Naive B cell (primary cell): ENCODE results near the gene UQCRQ. TPM values are rescaled to one million over a fixed set of nuclear protein-coding genes. Genes with fewer than 3 reads are reported as not detected.

Source experiments
- ATAC-seq, 2 donors: fragments of 150-1000 bp; cut with Tn5 transposase; 2 replicates each; pipeline ENCODE4 v1.10.0; 2021; ENCODE audit warnings: low read depth in 2 of 2, mild to moderate bottlenecking in 2 of 2, moderate library complexity in 2 of 2
- DNase-seq: peaks from one replicate; pipeline ENCODE4 v3.0.0; 2022
- H3K27ac Mint-ChIP-seq, 6 donors: one replicate each; pipeline ENCODE4 v1.8.0; 2020 to 2022; ENCODE audit warnings: mild to moderate bottlenecking in 6 of 6, mixed read lengths in 6 of 6, moderate library complexity in 5 of 6, inconsistent platforms in 2 of 6
- H3K27me3 Mint-ChIP-seq, 3 donors: one replicate each; pipeline ENCODE4 v1.8.0; 2021 to 2022; ENCODE audit warnings: mixed read lengths in 3 of 3, mild to moderate bottlenecking in 1 of 3
- H3K36me3 Mint-ChIP-seq, 2 donors: one replicate each; pipeline ENCODE4 v1.8.0; 2020 to 2022; ENCODE audit warnings: mixed read lengths in 2 of 2, inconsistent platforms in 1 of 2, mild to moderate bottlenecking in 1 of 2
- H3K4me1 Mint-ChIP-seq, 3 donors: one replicate each; pipeline ENCODE4 v1.8.0; 2020 to 2022; ENCODE audit warnings: mixed read lengths in 3 of 3, inconsistent platforms in 1 of 3, mild to moderate bottlenecking in 1 of 3, moderate library complexity in 1 of 3
- H3K4me3 Mint-ChIP-seq, 8 donors: one replicate each; pipeline ENCODE4 v1.8.0; 2020 to 2022; ENCODE audit warnings: mild to moderate bottlenecking in 8 of 8, mixed read lengths in 8 of 8, moderate library complexity in 8 of 8, inconsistent platforms in 2 of 8
- H3K9me3 Mint-ChIP-seq, 7 donors: one replicate each; pipeline ENCODE4 v1.8.0; 2020 to 2022; ENCODE audit warnings: mixed read lengths in 7 of 7, mild to moderate bottlenecking in 5 of 7, inconsistent platforms in 2 of 7, moderate library complexity in 1 of 7
- polyA plus RNA-seq, 6 donors: library from polyadenylated mRNA; unstranded; fragments of 300-500 nt; fragmentation: Illumina TruSeq; gene quantifications; one replicate each; pipeline ENCODE4 v1.2.3, GENCODE V29; 2021; ENCODE audit warnings: low read depth in 6 of 6

UQCRQ gene
- polyA plus RNA-seq: 100 to 1,000 TPM; 413 to 500 (median 433) TPM

DNA sequence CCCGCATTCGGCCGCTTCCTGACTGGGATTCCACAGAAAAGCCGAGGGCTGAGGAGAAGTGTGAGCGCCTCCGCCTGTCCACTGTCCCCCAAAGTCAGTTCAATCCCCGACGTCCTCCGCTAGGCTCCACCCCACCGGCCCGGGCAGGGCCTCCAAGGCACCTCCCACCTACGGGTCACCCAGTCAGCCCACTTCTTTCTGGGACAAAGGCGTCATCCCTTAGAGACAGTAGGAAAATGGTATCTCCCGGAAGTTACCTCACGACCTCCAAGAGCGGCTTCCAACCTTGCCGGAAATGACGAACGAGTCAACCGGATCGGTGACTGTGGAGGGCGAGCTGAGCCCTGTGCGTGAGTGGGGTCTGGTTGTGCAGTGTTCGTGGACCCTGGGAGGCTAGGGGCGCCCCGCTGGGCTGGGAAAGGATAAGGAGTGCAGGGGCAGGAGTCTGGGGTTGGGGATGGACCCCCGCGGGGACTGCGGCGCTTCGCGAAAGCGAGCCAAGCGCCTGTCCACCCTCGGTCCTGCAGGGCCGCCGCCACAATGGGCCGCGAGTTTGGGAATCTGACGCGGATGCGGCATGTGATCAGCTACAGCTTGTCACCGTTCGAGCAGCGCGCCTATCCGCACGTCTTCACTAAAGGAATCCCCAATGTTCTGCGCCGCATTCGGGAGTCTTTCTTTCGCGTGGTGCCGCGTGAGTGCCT, at the start of gene UQCRQ, which contains the start of gene GDF9:
UQCRQ (plus strand) TSS at position 301 of the 704 bp plus-strand sequence; CDS start at position 541, 240 bp downstream.
GDF9 (minus strand) TSS at position 128 of the 704 bp plus-strand sequence. CDS start 1,936 bp downstream, outside the sequence.
- Mint-ChIP-seq H3K27me3 (no peaks in the 10 kb centered on the region), H3K4me3 (peak within 1 kb of the TSS; percentile 96 to 100 (median 99)), H3K4me1 (peaks cover 22 to 32% (median 25%) of the 10 kb centered on the region in 3 donors), H3K36me3 (no peaks in the 10 kb centered on the region), H3K27ac (peak within 1 kb of the TSS; percentile 97 to 100 (median 100)), H3K9me3 (no peaks in the 10 kb centered on the region)
- ATAC-seq (peak; percentile 95 to 97), DNase-seq (peak; percentile 94)

DNA sequence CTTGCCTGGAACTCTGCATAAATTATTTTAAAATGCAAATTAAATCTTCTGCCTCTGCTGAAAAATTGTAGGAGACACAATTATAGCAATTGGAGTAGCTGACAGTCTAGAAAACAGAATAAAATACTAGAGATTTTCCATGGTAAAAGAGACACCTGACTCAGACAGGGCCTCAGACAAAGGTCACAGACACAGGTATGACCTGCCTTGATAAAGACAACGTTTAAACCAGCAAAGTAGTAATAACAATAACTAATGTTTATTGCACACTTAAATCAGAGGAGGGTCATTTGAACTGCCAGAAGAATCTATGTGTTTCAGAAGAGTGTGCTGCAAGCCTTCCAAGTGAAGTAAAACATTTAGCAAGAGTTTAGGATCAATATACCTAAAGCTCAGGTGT, 49.4 kb upstream of the UQCRQ start:
- Mint-ChIP-seq H3K27me3 (peaks cover 25 to 48% (median 31%) of the 10 kb centered on the region in 3 donors), H3K4me1 (peaks cover 8 to 29% (median 25%) of the 10 kb centered on the region in 3 donors), H3K9me3 (no peaks in the 10 kb centered on the region), H3K36me3 (peaks cover 0 to 4% of the 10 kb centered on the region in 2 donors), H3K27ac (no peak overlapping the region), H3K4me3 (peak overlapping the region in 1 of 8 donors; percentile 6)
- ATAC-seq (no peak), DNase-seq (no peak)

DNA sequence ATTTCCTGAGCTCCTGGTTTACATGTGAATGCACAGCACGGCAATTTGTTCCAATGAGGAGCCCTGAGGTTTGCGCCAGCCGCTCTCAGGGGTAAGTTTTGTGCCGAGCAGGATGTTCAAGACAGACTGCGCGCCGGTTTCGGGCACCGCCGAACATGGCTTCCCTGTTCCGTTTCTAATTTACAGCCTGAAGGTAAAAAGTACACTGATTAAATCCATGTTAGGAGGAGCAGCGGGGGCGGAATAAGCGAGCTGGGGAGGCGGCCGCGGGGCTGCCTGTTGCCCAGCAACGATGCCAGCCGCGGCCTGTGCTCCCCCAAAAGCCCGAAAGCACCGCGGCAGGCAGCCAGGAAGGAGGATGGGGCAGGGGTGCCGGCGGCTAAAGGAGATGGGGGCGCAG, 47.0 kb upstream of the UQCRQ start:
- DNase-seq (no peak), ATAC-seq (peak; percentile 21 to 44)
- Mint-ChIP-seq H3K4me3 (peak overlapping the region; percentile 18 to 84 (median 76)), H3K4me1 (peaks cover 8 to 23% (median 18%) of the 10 kb centered on the region in 3 donors), H3K36me3 (peaks cover 0 to 4% of the 10 kb centered on the region in 2 donors), H3K27me3 (peaks cover 21 to 56% (median 32%) of the 10 kb centered on the region in 3 donors), H3K9me3 (no peaks in the 10 kb centered on the region), H3K27ac (peak overlapping the region in 1 of 6 donors; percentile 97)

DNA sequence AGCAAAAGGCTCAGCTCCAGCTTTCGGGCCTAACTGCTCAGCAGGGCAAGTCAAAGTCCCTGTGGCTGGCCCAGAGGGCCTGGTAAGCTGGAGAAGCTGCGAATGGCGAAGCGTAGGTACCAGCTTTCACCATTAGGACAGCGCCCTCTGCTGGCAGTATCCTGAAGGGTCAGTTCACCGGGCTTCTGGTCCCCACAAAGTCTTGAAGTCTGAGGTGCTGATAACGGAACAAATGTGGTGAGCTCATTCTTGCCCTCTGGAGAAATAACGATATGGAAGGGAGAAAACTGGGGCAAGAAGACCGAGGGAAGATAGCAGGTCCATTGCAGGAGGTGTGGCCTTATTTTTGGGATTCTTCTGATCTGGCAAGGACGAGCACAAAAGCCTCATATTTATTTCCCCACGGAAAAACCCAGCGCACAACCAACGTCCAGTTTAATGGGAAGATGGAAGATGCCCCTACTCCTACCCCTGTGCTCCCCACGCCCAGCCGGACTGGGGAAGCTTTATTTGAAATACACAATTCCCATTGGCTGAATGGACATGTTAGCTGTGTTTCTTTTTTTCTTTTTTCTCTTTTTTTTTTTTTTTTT, 46.2 kb upstream of the UQCRQ start:
- Mint-ChIP-seq H3K27me3 (peaks cover 21 to 59% (median 32%) of the 10 kb centered on the region in 3 donors), H3K36me3 (peaks cover 0 to 4% of the 10 kb centered on the region in 2 donors), H3K4me3 (peak overlapping the region; percentile 4 to 84 (median 78)), H3K4me1 (peaks cover 8 to 27% (median 18%) of the 10 kb centered on the region in 3 donors), H3K9me3 (no peaks in the 10 kb centered on the region), H3K27ac (peak overlapping the region in 4 of 6 donors; percentile 5 to 73 (median 44))
- peak; percentile 75 for DNase-seq
- ATAC-seq: peak; percentile 91 to 92

DNA sequence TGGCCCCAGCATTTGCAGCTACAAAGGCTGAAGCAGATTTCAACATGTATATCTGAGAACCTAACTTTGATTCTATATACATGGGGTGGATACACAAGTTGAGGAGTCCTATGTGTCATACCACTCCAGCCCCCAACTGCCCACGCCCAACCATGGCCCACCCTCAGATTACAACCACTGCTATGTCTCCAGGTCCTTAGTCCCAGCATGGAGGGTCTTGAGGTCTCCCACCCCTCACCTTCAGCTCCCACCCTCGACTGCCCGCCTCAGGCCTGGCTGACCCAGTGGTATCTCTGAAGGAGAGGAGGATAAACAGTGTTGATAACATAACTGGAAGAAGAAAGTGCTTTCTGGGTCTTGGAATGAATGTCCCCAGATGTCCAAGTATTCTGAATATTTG, 45.1 kb upstream of the UQCRQ start:
- Mint-ChIP-seq H3K9me3 (no peaks in the 10 kb centered on the region), H3K27ac (no peak overlapping the region), H3K4me3 (no peak overlapping the region), H3K4me1 (peaks cover 8 to 27% (median 18%) of the 10 kb centered on the region in 3 donors), H3K27me3 (peaks cover 26 to 64% (median 37%) of the 10 kb centered on the region in 3 donors), H3K36me3 (peaks cover 0 to 4% of the 10 kb centered on the region in 2 donors)
- DNase-seq (no peak), ATAC-seq (no peak)

DNA sequence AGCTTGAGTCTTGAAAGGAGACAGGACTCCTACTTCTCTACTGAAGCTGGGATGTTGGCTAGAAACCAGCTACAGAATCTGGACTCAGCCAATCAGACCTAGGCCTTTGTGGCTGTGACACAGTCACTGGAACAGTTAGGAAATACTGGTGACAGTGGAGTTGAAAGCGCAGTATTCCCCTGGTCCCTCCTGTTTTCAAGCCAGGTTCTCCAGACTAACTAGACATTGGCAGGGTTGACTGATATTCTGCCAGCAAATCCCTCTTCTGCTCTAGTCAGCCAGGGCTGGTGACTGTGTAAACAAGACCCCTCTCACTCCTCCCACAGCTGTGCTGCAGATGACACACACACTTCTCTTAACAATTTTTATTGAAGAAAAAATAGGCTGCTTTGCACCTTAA, 44.7 kb upstream of the UQCRQ start:
- Mint-ChIP-seq H3K9me3 (no peaks in the 10 kb centered on the region), H3K27me3 (peaks cover 30 to 69% (median 42%) of the 10 kb centered on the region in 3 donors)

DNA sequence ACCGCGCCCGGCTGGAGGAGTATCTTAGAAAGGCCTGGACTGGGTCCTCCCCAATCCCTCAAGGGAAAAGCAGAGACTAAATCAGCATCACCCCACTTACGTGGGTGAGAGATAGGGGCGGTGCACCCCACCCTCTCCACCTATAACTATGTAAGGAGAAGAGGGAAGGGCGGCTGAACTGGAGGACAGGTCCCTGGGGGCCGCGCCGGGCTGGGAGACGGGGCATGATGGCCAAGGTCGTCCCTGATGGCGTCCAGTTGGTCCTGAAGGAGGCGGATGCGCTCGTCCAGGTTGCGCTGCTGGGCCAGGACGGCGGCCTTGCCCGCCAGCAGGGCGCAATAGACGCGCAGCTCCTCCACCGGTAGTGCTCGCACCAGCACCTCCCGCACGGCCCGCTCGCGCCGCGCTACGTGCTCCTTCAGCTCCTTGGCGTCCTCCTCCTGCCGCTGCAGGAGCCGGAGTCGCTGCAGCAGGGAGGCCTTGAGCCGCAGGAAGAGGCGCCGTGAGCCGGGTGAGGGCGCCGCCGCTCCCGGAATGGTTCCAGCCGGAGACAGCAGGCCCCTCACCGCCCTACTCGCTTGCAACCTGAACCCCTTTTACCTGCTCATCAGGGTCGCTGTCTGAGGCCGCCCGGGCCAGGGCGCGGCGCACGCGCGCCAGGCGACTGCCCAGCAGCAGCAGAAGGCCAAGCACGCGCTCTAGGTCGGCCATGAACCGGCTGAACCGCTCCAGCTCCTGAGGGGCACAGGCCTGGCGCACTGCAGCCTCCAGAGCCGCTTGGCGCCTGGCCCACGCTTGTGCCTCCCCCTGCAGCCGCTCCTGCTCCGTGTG, 43.6 kb upstream of the UQCRQ start:
- no peak overlapping the region for H3K27ac Mint-ChIP-seq
- H3K9me3 Mint-ChIP-seq: no peaks in the 10 kb centered on the region
- H3K4me3 Mint-ChIP-seq: peak overlapping the region in 3 of 8 donors; percentile 19 to 47 (median 31)
- DNase-seq (no peak), ATAC-seq (no peak)
- H3K27me3 Mint-ChIP-seq: peaks cover 39 to 80% (median 52%) of the 10 kb centered on the region in 3 donors
- peaks cover 0 to 4% of the 10 kb centered on the region in 2 donors for H3K36me3 Mint-ChIP-seq
- peaks cover 8 to 27% (median 17%) of the 10 kb centered on the region in 3 donors for H3K4me1 Mint-ChIP-seq

More for the DNA sequence above, 44.7 kb upstream of the UQCRQ start:
- H3K36me3 Mint-ChIP-seq: peaks cover 0 to 4% of the 10 kb centered on the region in 2 donors
- H3K4me1 Mint-ChIP-seq: peaks cover 8 to 27% (median 18%) of the 10 kb centered on the region in 3 donors
- ATAC-seq (no peak), DNase-seq (no peak)
- H3K4me3 Mint-ChIP-seq: no peak overlapping the region
- no peak overlapping the region for H3K27ac Mint-ChIP-seq

DNA sequence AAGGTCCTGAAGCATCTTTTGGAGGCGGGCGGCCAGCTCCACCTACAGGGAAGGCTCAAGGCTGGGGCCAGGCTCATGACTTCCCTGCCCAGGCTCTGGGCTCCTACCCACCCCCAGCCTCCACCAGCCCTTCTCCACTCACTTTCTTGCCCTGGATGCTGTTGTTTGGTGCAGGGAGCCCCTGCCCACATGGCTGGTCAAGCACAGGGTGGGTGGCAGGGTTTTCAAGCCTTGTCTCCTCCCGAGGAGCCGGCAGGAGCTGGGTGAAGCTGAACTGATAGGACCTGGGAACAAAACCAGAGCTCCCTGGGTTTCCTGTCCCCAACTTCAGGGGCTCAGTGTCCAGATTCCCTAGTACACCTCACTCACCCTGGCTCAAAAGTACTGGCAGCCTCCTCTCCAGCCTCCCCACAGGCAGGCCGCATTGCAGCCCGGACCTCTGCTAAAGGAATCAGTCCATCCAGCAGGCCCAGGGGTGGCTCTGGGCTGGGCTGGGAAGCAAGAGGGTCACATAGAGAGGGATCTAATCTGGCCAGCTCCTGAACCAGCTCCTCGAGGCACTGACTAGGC, 42.9 kb upstream of the UQCRQ start:
- Mint-ChIP-seq H3K4me1 (peaks cover 8 to 27% (median 16%) of the 10 kb centered on the region in 3 donors), H3K27me3 (peaks cover 44 to 87% (median 55%) of the 10 kb centered on the region in 3 donors), H3K9me3 (no peaks in the 10 kb centered on the region), H3K4me3 (peak overlapping the region in 4 of 8 donors; percentile 9 to 31 (median 14)), H3K36me3 (peaks cover 0 to 4% of the 10 kb centered on the region in 2 donors), H3K27ac (no peak overlapping the region)
- DNase-seq (no peak), ATAC-seq (no peak)

DNA sequence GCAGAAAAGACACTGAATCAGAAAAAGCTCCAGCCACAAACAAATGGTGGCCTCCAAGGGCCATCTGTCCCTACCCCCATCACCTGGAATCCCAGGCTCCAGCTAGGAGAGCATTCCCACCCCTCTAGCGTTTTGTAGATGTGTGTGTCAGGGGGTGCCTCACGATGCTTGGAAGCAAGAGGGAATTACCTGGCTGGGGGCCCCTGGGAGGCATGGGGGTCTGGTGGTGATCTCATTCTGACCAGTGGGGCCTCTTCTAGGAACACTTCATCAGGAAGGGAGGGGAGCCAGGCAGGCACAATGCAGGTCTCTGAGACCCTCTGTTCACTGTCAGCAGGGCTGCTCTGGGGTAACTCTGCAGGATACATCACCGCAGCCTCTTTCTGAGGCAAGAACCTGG, 42.0 kb upstream of the UQCRQ start:
- peaks cover 0 to 4% of the 10 kb centered on the region in 2 donors for H3K36me3 Mint-ChIP-seq
- H3K9me3 Mint-ChIP-seq: no peaks in the 10 kb centered on the region
- H3K27me3 Mint-ChIP-seq: peaks cover 52 to 87% (median 56%) of the 10 kb centered on the region in 3 donors
- peaks cover 9 to 30% (median 17%) of the 10 kb centered on the region in 3 donors for H3K4me1 Mint-ChIP-seq
- peak overlapping the region in 6 of 8 donors; percentile 29 to 66 (median 51) for H3K4me3 Mint-ChIP-seq
- ATAC-seq: no peak
- H3K27ac Mint-ChIP-seq: no peak overlapping the region
- DNase-seq: no peak

DNA sequence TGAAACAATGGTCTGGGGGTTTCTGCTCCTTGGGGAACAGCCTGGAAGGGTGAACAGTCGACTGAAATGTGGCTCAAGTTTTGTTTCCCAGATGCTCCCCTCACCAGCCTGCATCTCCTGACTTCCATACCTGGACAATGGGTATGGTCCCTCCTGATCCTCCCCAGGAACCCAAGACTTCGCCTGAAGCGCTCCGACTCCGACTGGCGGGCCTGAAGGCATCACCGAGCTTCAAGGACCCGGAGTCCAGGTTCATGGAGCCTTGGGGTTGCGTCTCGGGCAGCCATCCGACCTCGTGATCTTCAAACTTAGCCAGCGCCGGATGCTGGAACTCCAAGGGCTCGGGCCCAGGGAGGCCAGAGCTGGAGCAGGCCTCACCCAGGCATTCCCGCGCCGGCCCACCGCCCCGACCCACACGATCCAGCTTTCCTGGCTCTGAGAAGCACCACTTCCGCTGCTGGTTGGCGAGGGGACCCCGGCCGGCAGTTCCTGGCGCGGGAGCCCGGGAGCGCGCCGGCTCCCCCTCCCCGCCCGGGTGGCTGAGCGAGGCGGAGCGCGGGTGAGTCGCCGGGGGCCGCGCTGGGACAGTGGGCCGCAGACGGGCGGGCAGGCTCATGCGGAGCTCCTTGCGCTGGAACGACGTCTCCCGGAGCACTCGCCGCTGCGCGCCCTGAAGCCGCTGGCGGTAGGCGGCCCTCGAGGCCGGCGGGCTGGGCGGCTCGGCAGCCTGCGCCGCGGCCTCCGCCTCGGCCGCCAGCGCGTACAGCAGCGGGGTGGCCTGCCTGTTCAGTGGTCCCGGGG, 41.2 kb upstream of the UQCRQ start:
- H3K4me1 Mint-ChIP-seq: peaks cover 5 to 29% (median 15%) of the 10 kb centered on the region in 3 donors
- no peak for ATAC-seq
- DNase-seq: no peak
- peak overlapping the region; percentile 25 to 66 (median 48) for H3K4me3 Mint-ChIP-seq
- H3K27ac Mint-ChIP-seq: no peak overlapping the region
- no peaks in the 10 kb centered on the region for H3K9me3 Mint-ChIP-seq
- peaks cover 0 to 2% of the 10 kb centered on the region in 2 donors for H3K36me3 Mint-ChIP-seq
- H3K27me3 Mint-ChIP-seq: peaks cover 49 to 86% (median 51%) of the 10 kb centered on the region in 3 donors

DNA sequence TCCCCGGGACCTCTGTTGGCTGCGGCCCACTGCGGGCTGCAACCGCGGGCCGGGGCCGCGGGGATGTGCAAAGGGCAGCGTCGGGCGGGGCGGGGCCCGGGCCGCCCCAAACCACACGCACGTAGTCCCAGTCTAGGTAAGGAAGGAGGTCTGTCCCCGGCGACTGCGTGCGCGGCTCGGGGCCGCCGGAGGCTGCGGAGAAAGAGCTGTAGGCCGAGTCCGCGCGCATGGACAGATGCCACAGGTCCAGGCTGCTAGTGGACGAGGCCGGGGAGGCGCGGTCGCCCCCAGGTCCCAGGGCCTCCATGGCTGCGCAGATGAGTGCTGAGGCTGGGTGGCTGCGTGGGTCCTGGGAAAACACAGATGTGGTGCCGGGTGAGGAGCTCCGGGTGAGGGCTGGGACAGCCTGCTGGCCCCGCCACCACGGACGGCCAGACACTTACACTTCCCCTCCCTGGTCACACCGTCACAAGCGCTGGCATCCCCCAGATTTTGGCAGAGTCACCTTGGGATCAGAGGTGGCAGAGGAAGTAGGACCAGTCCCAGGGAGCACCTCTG, 40.5 kb upstream of the UQCRQ start:
- Mint-ChIP-seq H3K4me3 (peak overlapping the region in 6 of 8 donors; percentile 37 to 62 (median 52)), H3K36me3 (no peaks in the 10 kb centered on the region)

More for the DNA sequence above, 40.5 kb upstream of the UQCRQ start:
- ATAC-seq (peak in 1 of 2 donors; percentile 17), DNase-seq (no peak)
- Mint-ChIP-seq H3K9me3 (no peaks in the 10 kb centered on the region), H3K27me3 (peaks cover 47 to 81% (median 48%) of the 10 kb centered on the region in 3 donors), H3K27ac (no peak overlapping the region), H3K4me1 (peaks cover 4 to 28% (median 10%) of the 10 kb centered on the region in 3 donors)
